ENCODE measurements around the gene CLEC18A.
"Not testable (repeated sequence)": the region's sequence is repeated elsewhere in the genome, so short reads cannot be mapped to it uniquely, and the experiment has no call there.

The CLEC18A gene

GRCh38 chr16:69951017-69951671 is at the start of gene CLEC18A:
Gene CLEC18A (plus strand): TSS chr16:69951334. CDS start chr16:69951367, 33 bp downstream.
- not testable (repeated sequence) for DNase-seq (ENCODE audit: low read depth in 3 of 3)

- DNase-seq (ENCODE audit: low read depth in 3 of 3): no peak
Observed at GRCh38 chr16:69903865-69904415, 47.2 kb upstream of the CLEC18A start.

GRCh38 chr16:69904495-69905170 is 46.5 kb upstream of the CLEC18A start:
- DNase-seq (ENCODE audit: low read depth in 3 of 3): no peak

GRCh38 chr16:69905171-69905555 is 46.0 kb upstream of the CLEC18A start:
- no peak for DNase-seq (ENCODE audit: low read depth in 3 of 3)

- no peak for DNase-seq (ENCODE audit: low read depth in 3 of 3)
Observed at GRCh38 chr16:69906838-69907401, 44.2 kb upstream of the CLEC18A start.

- no peak for DNase-seq (ENCODE audit: low read depth in 3 of 3)
Observed at GRCh38 chr16:69909043-69909442, 42.1 kb upstream of the CLEC18A start.

GRCh38 chr16:69909760-69910159 is 41.4 kb upstream of the CLEC18A start:
- no peak for DNase-seq (ENCODE audit: low read depth in 3 of 3)

- DNase-seq (ENCODE audit: low read depth in 3 of 3): no peak
Observed at GRCh38 chr16:69910964-69911363, 40.2 kb upstream of the CLEC18A start.

- DNase-seq (ENCODE audit: low read depth in 3 of 3): no peak
Observed at GRCh38 chr16:69916462-69916861, 34.7 kb upstream of the CLEC18A start.

- DNase-seq (ENCODE audit: low read depth in 3 of 3): no peak
Observed at GRCh38 chr16:69917311-69917710, 33.8 kb upstream of the CLEC18A start.

- DNase-seq (ENCODE audit: low read depth in 3 of 3): no peak
Observed at GRCh38 chr16:69917739-69918138, 33.4 kb upstream of the CLEC18A start.

- DNase-seq (ENCODE audit: low read depth in 3 of 3): no peak
Observed at GRCh38 chr16:69918241-69918640, 32.9 kb upstream of the CLEC18A start.

- no peak for DNase-seq (ENCODE audit: low read depth in 3 of 3)
Observed at GRCh38 chr16:69921127-69921526, 30.0 kb upstream of the CLEC18A start.

GRCh38 chr16:69922200-69922599 is 28.9 kb upstream of the CLEC18A start:
- no peak for DNase-seq (ENCODE audit: low read depth in 3 of 3)

GRCh38 chr16:69924041-69924775 is 26.9 kb upstream of the CLEC18A start:
- DNase-seq (ENCODE audit: low read depth in 3 of 3): no peak

- DNase-seq (ENCODE audit: low read depth in 3 of 3): no peak
Observed at GRCh38 chr16:69924777-69925191, 26.4 kb upstream of the CLEC18A start.

GRCh38 chr16:69925311-69925710 is 25.8 kb upstream of the CLEC18A start:
- no peak for DNase-seq (ENCODE audit: low read depth in 3 of 3)

GRCh38 chr16:69926241-69926640 is 24.9 kb upstream of the CLEC18A start:
- no peak for DNase-seq (ENCODE audit: low read depth in 3 of 3)

GRCh38 chr16:69927056-69927757 is 23.9 kb upstream of the CLEC18A start:
- DNase-seq (ENCODE audit: low read depth in 3 of 3): no peak

- DNase-seq (ENCODE audit: low read depth in 3 of 3): no peak
Observed at GRCh38 chr16:69928856-69929400, 22.2 kb upstream of the CLEC18A start.

GRCh38 chr16:69929480-69929879 is 21.7 kb upstream of the CLEC18A start:
- no peak for DNase-seq (ENCODE audit: low read depth in 3 of 3)
